ENCODE measurements around the gene LRP1.

LRP1 gene

GRCh38 chr12:57166971-57167371 lies 38.7 kb downstream of the LRP1 start:
- ChIA-PET CTCF (interaction anchor here (1.5 to 1.8 kb wide), 2 partner anchors 9 to 43 kb away, joined by 7 read pairs; no protein-coding TSS in a partner anchor), POLR2A (ENCODE audit: low non-redundant PET) (no interaction called here)
- TF ChIP-seq CTCF (conservative IDR thresholded peaks at IDR 0.05; ENCODE audit: low read depth): no peak
- H3K27ac ChIP-seq: peak overlapping the region; percentile 90
- DNase-seq (ENCODE audit: low spot score): peak; percentile 94

- peak overlapping the region; percentile 90 for H3K27ac ChIP-seq
- ChIA-PET POLR2A (ENCODE audit: low non-redundant PET) (interaction anchor here (0.5 to 0.7 kb wide), 2 partner anchors 26 to 40 kb away, joined by 3 to 4 read pairs; no protein-coding TSS in a partner anchor), CTCF (interaction anchor here (1.3 to 1.8 kb wide), 3 partner anchors 15 to 44 kb away, joined by 3 to 11 read pairs (median 7); no protein-coding TSS in a partner anchor)
- no peak for TF ChIP-seq CTCF (conservative IDR thresholded peaks at IDR 0.05; ENCODE audit: low read depth)
- no peak for DNase-seq (ENCODE audit: low spot score)
Observed at GRCh38 chr12:57168058-57168457, 39.8 kb downstream of the LRP1 start.

- ChIA-PET CTCF (interaction anchor here (1.6 kb wide), 1 partner anchor 45 kb away, joined by 11 read pairs; no protein-coding TSS in a partner anchor), POLR2A (ENCODE audit: low non-redundant PET) (no interaction called here)
- H3K27ac ChIP-seq: peak overlapping the region; percentile 90
- DNase-seq (ENCODE audit: low spot score): no peak
- TF ChIP-seq CTCF (conservative IDR thresholded peaks at IDR 0.05; ENCODE audit: low read depth): no peak
Observed at GRCh38 chr12:57169046-57169795, 40.9 kb downstream of the LRP1 start.

- H3K27ac ChIP-seq: peak overlapping the region; percentile 90
- ChIA-PET POLR2A (ENCODE audit: low non-redundant PET) (interaction anchor here (0.6 kb wide), 1 partner anchor 168 kb away, joined by 3 read pairs; no protein-coding TSS in a partner anchor), CTCF (interaction anchor here (1.6 kb wide), 1 partner anchor 46 kb away, joined by 11 read pairs; no protein-coding TSS in a partner anchor)
- no peak for TF ChIP-seq CTCF (conservative IDR thresholded peaks at IDR 0.05; ENCODE audit: low read depth)
- no peak for DNase-seq (ENCODE audit: low spot score)
Observed at GRCh38 chr12:57169969-57170368, 41.7 kb downstream of the LRP1 start.

- no peak for TF ChIP-seq CTCF (conservative IDR thresholded peaks at IDR 0.05; ENCODE audit: low read depth)
- CTCF ChIA-PET: interaction anchor here (1.1 kb wide), 1 partner anchor 46 kb away, joined by 3 read pairs; no protein-coding TSS in a partner anchor
- H3K27ac ChIP-seq: peak overlapping the region; percentile 97
- no peak for DNase-seq (ENCODE audit: low spot score)
- POLR2A ChIA-PET (ENCODE audit: low non-redundant PET): interaction anchor here (0.6 kb wide), 1 partner anchor 167 kb away, joined by 3 read pairs; no protein-coding TSS in a partner anchor
Observed at GRCh38 chr12:57170408-57170807, 42.1 kb downstream of the LRP1 start.

- ChIA-PET POLR2A (ENCODE audit: low non-redundant PET) (no interaction called here), CTCF (interaction anchor here (1.1 kb wide), 1 partner anchor 47 kb away, joined by 3 read pairs; no protein-coding TSS in a partner anchor)
- H3K27ac ChIP-seq: peak overlapping the region; percentile 97
- no peak for TF ChIP-seq CTCF (conservative IDR thresholded peaks at IDR 0.05; ENCODE audit: low read depth)
- no peak for DNase-seq (ENCODE audit: low spot score)
Observed at GRCh38 chr12:57170927-57171326, 42.6 kb downstream of the LRP1 start.

Data from RWPE1 (cell line).